ENCODE results near the gene TSPAN1. TPM values are rescaled to one million over a fixed set of nuclear protein-coding genes. Genes with fewer than 3 reads are reported as not detected.
A peak's percentile ranks its signal among the peaks of the same experiment; 100 is the strongest.

TSPAN1 gene
- total RNA-seq, 4 donors from 2014 or later = 4.1 to 62.8 (median 29.1) TPM

GRCh38 chr1:46183079-46183847 lies 8.4 kb downstream of the TSPAN1 start:
- peak; percentile 46 to 69 for DNase-seq
- peak overlapping the region; percentile 60 to 68 for H3K27ac ChIP-seq
- H3K36me3 ChIP-seq = no peaks in the 10 kb centered on the region
- no peaks in the 10 kb centered on the region for H3K4me1 ChIP-seq
- intact Hi-C loops (cut with DNase I; ENCODE audit: low total_unique reads) = no loop called here
- H3K4me3 ChIP-seq = no peak overlapping the region
- H3K27me3 ChIP-seq = no peaks in the 10 kb centered on the region
- H3K9me3 ChIP-seq = no peaks in the 10 kb centered on the region
- TF ChIP-seq POLR2A (IDR thresholded peaks at IDR 0.05) = peak in 1 of 2 donors; percentile 35
- TF ChIP-seq, protein P1, sequence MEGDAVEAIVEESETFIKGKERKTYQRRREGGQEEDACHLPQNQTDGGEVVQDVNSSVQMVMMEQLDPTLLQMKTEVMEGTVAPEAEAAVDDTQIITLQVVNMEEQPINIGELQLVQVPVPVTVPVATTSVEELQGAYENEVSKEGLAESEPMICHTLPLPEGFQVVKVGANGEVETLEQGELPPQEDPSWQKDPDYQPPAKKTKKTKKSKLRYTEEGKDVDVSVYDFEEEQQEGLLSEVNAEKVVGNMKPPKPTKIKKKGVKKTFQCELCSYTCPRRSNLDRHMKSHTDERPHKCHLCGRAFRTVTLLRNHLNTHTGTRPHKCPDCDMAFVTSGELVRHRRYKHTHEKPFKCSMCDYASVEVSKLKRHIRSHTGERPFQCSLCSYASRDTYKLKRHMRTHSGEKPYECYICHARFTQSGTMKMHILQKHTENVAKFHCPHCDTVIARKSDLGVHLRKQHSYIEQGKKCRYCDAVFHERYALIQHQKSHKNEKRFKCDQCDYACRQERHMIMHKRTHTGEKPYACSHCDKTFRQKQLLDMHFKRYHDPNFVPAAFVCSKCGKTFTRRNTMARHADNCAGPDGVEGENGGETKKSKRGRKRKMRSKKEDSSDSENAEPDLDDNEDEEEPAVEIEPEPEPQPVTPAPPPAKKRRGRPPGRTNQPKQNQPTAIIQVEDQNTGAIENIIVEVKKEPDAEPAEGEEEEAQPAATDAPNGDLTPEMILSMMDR (IDR thresholded peaks at IDR 0.05) = no peak

DNA sequence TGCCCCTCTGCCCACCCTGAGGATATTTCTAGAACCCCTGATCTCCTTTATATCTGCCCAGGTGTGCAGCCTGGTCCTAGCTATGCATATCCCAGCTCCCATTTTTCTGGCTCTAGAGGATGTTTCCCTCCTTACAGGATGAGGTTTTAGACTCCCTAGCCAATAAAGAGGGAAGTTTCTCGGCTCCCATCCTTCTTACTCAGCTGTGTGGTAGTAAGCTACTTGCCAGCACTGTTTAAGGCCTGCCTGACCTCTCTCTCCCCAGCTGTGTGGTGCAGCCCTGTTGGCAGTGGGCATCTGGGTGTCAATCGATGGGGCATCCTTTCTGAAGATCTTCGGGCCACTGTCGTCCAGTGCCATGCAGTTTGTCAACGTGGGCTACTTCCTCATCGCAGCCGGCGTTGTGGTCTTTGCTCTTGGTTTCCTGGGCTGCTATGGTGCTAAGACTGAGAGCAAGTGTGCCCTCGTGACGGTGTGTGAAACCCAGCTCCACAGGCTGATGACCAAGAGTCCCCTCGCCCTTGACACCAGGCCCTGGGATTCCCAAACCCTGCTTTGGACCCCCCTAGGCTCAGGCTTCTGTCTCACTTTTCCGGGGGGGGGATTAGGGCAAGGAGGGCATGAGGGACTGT lies 9.2 kb downstream of the TSPAN1 start:
- intact Hi-C loops (cut with DNase I; ENCODE audit: low total_unique reads) = no loop called here
- no peaks in the 10 kb centered on the region for H3K9me3 ChIP-seq
- H3K27me3 ChIP-seq = no peaks in the 10 kb centered on the region
- no peak for DNase-seq
- H3K4me1 ChIP-seq = no peaks in the 10 kb centered on the region
- no peak overlapping the region for H3K4me3 ChIP-seq
- peak overlapping the region; percentile 60 to 68 for H3K27ac ChIP-seq
- no peaks in the 10 kb centered on the region for H3K36me3 ChIP-seq
- no peak for TF ChIP-seq POLR2A (IDR thresholded peaks at IDR 0.05)
- TF ChIP-seq, protein P1 (IDR thresholded peaks at IDR 0.05) = no peak

- Histone ChIP-seq H3K36me3 (no peaks in the 10 kb centered on the region), H3K4me1 (no peaks in the 10 kb centered on the region), H3K9me3 (no peaks in the 10 kb centered on the region), H3K4me3 (no peak overlapping the region), H3K27me3 (no peaks in the 10 kb centered on the region), H3K27ac (no peak overlapping the region)
- no peak for TF ChIP-seq POLR2A (IDR thresholded peaks at IDR 0.05)
- TF ChIP-seq, protein P1 (IDR thresholded peaks at IDR 0.05) = no peak
- no peak for DNase-seq
- intact Hi-C loops (cut with DNase I; ENCODE audit: low total_unique reads) = no loop called here
Observed at GRCh38 chr1:46184920-46185658, 10.2 kb downstream of the TSPAN1 start.

GRCh38 chr1:46186076-46186475 lies 11.2 kb downstream of the TSPAN1 start:
- H3K4me1 ChIP-seq = no peaks in the 10 kb centered on the region
- no peak for DNase-seq
- H3K36me3 ChIP-seq = no peaks in the 10 kb centered on the region
- H3K27me3 ChIP-seq = no peaks in the 10 kb centered on the region
- H3K9me3 ChIP-seq = no peaks in the 10 kb centered on the region
- H3K4me3 ChIP-seq = no peak overlapping the region
- intact Hi-C loops (cut with DNase I; ENCODE audit: low total_unique reads) = no loop called here
- no peak overlapping the region for H3K27ac ChIP-seq
- TF ChIP-seq, protein P1 (IDR thresholded peaks at IDR 0.05) = no peak
- TF ChIP-seq POLR2A (IDR thresholded peaks at IDR 0.05) = no peak

Data from uterus (tissue), 4 donors.